ENCODE results near the gene MED28.

The MED28 gene

GRCh38 chr4:17667653-17668201 is 53.3 kb downstream of the MED28 start:
- no peak for DNase-seq

- no peak for DNase-seq
These were observed 56.0 kb downstream of the MED28 start for GRCh38 chr4:17670423-17670822.

- no peak for DNase-seq
These were observed 66.3 kb downstream of the MED28 start for GRCh38 chr4:17680559-17681280.

- no peak for DNase-seq
These were observed 67.1 kb downstream of the MED28 start for GRCh38 chr4:17681281-17682221.

GRCh38 chr4:17682222-17682566 is 67.8 kb downstream of the MED28 start:
- DNase-seq: no peak
